GF-D8 (cell line): ENCODE measurements around the gene ANO7.

Experiments used
- DNase-seq: peaks from one replicate; lab custom pipeline; 2025; lab: John Stamatoyannopoulos, UW

The ANO7 gene

GRCh38 chr2:241208058-241208457, 19.6 kb downstream of the ANO7 start:
- no peak for DNase-seq

DNA sequence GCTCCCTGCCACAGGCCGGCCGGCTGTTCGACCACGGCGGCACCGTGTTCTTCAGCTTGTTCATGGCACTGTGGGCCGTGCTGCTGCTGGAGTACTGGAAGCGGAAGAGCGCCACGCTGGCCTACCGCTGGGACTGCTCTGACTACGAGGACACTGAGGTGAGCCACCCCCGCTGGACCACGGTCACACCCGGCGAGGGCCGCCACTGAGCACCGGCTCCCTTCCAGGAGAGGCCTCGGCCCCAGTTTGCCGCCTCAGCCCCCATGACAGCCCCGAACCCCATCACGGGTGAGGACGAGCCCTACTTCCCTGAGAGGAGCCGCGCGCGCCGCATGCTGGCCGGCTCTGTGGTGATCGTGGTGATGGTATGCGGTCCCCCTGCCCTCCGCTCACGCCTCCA, 20.8 kb downstream of the ANO7 start:
- DNase-seq, result no peak

DNA sequence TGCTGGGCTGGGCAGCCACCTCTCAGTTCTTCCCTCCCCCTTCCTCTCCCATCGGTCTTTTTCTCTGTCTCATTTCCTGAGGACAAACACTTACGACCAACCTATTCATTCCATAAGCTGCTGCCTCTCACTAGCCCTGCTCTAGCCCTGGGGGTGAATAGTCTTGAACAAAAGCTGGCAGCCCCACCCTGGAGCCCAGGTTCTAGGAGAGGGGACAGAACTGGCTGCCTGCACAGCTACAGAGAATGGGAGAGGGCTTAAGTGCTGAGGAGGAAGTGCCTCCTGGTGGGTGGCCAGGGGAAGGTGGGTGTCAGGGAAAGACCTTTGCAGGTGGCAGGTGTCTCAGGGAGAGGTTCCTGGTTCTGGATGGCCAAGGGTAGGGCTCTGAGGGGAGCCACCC, 22.8 kb downstream of the ANO7 start:
- no peak for DNase-seq

GRCh38 chr2:241213041-241213440, 24.6 kb downstream of the ANO7 start:
- DNase-seq, result no peak

DNA sequence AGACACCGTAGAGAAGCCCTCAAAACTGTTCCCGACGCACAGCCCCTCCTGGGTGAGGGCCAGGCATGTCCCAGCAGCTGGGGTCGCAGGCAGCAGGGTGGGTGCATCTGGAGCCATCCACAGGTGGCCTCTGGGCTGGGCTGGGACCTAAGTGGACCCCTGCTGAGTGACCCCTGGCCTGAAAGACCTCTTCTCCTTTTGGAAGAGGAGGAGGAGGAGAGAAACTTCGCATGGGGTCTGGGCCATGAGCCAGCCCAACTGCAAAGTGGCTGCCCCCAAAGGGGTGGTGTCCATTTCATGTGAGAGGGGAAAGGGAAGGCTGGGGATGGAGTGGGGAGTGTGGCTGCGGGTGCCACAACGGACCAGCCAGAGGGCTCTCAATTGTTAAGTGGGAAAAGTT, 25.1 kb downstream of the ANO7 start:
- DNase-seq, result no peak

GRCh38 chr2:241214209-241214608, 25.7 kb downstream of the ANO7 start:
- no peak for DNase-seq

DNA sequence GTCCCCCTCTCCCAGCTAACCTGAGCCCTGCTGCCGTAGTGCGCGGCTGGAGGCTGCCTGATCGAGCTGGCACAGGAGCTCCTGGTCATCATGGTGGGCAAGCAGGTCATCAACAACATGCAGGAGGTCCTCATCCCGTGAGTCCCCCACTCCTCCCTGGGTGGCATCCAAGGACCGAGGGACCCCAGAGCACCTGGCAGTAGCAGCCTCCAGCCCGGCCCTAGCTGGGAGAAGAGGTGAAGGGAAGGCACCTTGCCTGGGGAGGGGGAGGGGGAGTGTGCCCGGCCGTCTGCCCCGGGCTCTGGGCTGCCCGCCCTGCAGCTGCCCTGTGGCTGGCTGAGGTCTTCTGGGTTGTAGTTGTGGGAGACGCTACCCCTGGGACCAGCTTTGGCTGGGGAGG, 26.3 kb downstream of the ANO7 start:
- no peak for DNase-seq

GRCh38 chr2:241215421-241215820, 26.9 kb downstream of the ANO7 start:
- no peak for DNase-seq

- DNase-seq, result no peak
These were observed 27.8 kb downstream of the ANO7 start for GRCh38 chr2:241216211-241216761.

- DNase-seq, result no peak
These were observed 29.0 kb downstream of the ANO7 start for GRCh38 chr2:241217320-241218031.

- DNase-seq, result no peak
These were observed 29.9 kb downstream of the ANO7 start for GRCh38 chr2:241218131-241219029.

DNA sequence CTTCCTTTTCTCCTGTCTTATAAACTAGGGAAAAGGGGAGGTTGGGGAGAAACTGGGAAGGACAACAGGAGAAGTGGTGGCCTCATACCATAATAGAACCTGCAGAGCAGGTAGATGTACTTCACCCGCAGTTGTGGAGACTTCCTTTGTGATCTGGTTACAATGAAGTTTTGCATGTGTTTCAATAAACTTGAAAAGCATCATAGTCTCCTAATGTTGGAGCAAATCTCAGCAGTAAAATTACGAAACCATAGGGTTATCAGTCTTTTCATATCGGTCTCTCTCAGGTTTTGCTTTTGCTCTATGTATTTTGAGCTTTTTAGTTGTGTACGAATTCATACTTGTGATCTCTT, 30.5 kb downstream of the ANO7 start:
- no peak for DNase-seq

DNA sequence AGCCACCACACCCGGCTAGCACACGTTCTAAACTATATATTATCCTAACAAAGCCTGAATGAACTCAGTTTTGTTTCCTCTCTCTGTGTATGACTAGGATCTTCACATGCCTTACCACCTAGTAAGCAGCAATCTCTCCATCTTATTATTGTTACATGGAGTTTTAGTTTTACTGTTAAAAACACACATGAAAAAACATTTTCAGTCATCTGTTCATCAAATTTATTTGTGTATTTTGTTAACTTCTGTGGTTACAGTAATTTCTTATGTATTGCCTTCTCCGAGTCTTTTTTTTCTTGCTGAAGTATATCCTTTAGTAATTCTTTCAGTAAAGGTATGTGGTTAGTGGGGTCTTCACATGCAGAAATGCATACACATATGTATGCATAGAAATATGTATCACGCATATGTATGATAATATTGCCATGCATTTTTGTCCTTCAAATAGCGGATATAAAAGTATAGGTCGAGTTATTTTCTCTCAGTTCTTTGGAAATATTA, 31.4 kb downstream of the ANO7 start:
- no peak for DNase-seq

DNA sequence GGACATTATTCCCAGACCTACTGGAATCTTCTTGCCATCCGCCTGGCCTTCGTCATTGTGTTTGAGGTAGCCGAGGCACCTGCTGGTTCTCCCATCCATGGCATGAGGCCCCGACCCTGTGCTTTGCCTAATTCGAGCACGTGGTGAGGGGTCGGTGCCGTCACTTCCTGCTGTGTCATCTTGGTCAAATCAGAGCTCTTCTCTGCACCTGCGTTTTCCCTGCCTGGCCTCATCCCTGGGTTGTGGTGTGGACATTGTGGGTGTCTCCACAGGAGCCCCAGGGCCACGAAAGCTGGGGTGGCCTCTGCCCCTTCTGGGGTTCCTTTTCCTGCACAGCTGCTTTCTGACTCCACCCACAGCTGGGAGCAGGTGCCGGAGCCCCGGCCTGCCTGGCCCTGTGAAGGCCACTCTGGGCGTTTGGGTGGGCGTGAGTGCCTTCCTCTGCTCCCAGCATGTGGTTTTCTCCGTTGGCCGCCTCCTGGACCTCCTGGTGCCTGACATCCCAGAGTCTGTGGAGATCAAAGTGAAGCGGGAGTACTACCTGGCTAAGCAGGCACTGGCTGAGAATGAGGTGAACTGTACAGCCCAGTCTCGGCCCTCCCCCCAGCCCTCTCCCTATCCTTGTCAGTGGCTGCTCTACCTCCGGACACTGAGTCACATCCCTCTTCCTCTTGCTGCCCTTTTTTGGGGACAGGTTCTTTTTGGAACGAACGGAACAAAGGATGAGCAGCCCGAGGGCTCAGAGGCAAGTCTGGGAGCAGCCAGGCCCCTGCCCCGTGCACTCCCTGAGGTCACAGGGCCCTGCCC, 34.9 kb downstream of the ANO7 start:
- DNase-seq, result no peak

DNA sequence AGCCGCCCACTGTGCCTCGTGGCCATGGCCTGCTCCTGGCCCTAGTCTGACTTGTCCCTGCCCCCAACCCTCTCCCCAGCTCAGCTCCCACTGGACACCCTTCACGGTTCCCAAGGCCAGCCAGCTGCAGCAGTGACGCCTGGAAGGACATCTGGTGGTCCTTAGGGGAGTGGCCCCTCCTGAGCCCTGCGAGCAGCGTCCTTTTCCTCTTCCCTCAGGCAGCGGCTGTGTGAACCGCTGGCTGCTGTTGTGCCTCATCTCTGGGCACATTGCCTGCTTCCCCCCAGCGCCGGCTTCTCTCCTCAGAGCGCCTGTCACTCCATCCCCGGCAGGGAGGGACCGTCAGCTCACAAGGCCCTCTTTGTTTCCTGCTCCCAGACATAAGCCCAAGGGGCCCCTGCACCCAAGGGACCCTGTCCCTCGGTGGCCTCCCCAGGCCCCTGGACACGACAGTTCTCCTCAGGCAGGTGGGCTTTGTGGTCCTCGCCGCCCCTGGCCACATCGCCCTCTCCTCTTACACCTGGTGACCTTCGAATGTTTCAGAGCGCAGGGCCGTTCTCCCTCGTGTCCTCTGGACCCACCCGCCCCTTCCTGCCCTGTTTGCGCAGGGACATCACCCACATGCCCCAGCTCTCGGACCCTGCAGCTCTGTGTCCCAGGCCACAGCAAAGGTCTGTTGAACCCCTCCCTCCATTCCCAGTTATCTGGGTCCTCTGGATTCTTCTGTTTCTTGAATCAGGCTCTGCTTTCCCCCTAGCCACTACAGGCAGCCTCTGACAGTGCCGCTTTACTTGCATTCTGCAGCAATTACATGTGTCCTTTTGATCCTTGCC, 35.8 kb downstream of the ANO7 start:
- no peak for DNase-seq

- no peak for DNase-seq
These were observed 36.5 kb downstream of the ANO7 start for GRCh38 chr2:241224851-241225438.

GRCh38 chr2:241225545-241225944, 37.1 kb downstream of the ANO7 start:
- DNase-seq, result no peak

GRCh38 chr2:241225983-241226382, 37.5 kb downstream of the ANO7 start:
- no peak for DNase-seq

- DNase-seq, result no peak
These were observed 38.5 kb downstream of the ANO7 start for GRCh38 chr2:241226723-241227572.

GRCh38 chr2:241227594-241227993, 39.1 kb downstream of the ANO7 start:
- DNase-seq, result no peak
